B cell (primary cell): Measurements from ENCODE around the gene LENEP. TPM values are rescaled to one million over a fixed set of nuclear protein-coding genes. Genes with fewer than 3 reads are reported as not detected.

Experiments used
- polyA plus RNA-seq: library from polyadenylated mRNA; depleted of rRNA; stranded (reverse); fragments of >200 nt; gene quantifications from 2 replicates; pipeline ENCODE4 v1.2.3, GENCODE V29; 2012
- small RNA-seq: library from RNA; depleted of rRNA; stranded (forward); fragments of <200 nt; gene quantifications from one replicate; pipeline ENCODE3, GENCODE V24; 2012; ENCODE audit warnings: low replicate concordance, low read depth; ENCODE audit not compliant: insufficient read length
- total RNA-seq, 2 donors: library from RNA; stranded (reverse); fragments of 120-200 nt in 1 of 2; gene quantifications; 1 replicate in 1 of 2; 2 replicates in 1 of 2; pipeline versions ENCODE4 v1.2.3 to v1.2.4, GENCODE V29; 2013 to 2022

Gene LENEP
- total and polyA plus RNA-seq, 2 donors (not counting 1 experiment from before 2014, with no cell fraction given) = 2.0 TPM; not detected in 1

Small RNAs within 50 kb of the gene (small RNA-seq; reads per million reads assigned to genes)
- gene MIR4258 (not detected), gene RF00017 (not detected)

Other genes starting within 250 kb of the LENEP start
- 0.17 and 0.29 TPM in 2 replicates for gene KCNN3, start 123.3 kb upstream of the LENEP start, total RNA-seq
- 0.56 and 0.82 TPM in 2 replicates for gene KCNN3, start 123.3 kb upstream of the LENEP start, polyA plus RNA-seq
- 15.0 TPM in 2 replicates for gene PMVK, start 56.9 kb upstream of the LENEP start, total RNA-seq
- 11.9 and 15.4 TPM in 2 replicates for gene PMVK, start 56.9 kb upstream of the LENEP start, polyA plus RNA-seq
- 212 and 219 TPM in 2 replicates for gene PBXIP1, start 37.5 kb upstream of the LENEP start, total RNA-seq
- 77.6 and 88.8 TPM in 2 replicates for gene PBXIP1, start 37.5 kb upstream of the LENEP start, polyA plus RNA-seq
- gene PYGO2, start 31.8 kb upstream of the LENEP start, total RNA-seq = 47.5 and 52.7 TPM in 2 replicates
- 13.0 and 22.2 TPM in 2 replicates for gene PYGO2, start 31.8 kb upstream of the LENEP start, polyA plus RNA-seq
- 59.0 and 61.4 TPM in 2 replicates for gene SHC1, start 22.8 kb upstream of the LENEP start, total RNA-seq
- gene SHC1, start 22.8 kb upstream of the LENEP start, polyA plus RNA-seq = 50.1 and 64.0 TPM in 2 replicates
- gene CKS1B, start 18.9 kb upstream of the LENEP start, total RNA-seq = 16.8 and 17.5 TPM in 2 replicates
- 24.4 and 33.0 TPM in 2 replicates for gene CKS1B, start 18.9 kb upstream of the LENEP start, polyA plus RNA-seq
- gene FLAD1, start 10.2 kb upstream of the LENEP start, total RNA-seq = 49.6 and 51.4 TPM in 2 replicates
- gene FLAD1, start 10.2 kb upstream of the LENEP start, polyA plus RNA-seq = 68.9 and 83.0 TPM in 2 replicates
- gene ZBTB7B, start 9.2 kb downstream of the LENEP start, total RNA-seq = 55.7 and 66.0 TPM in 2 replicates
- gene ZBTB7B, start 9.2 kb downstream of the LENEP start, polyA plus RNA-seq = 56.4 and 67.3 TPM in 2 replicates
- 0.89 and 0.90 TPM in 2 replicates for gene DCST2, start 40.2 kb downstream of the LENEP start, total RNA-seq
- 2.9 and 5.4 TPM in 2 replicates for gene DCST2, start 40.2 kb downstream of the LENEP start, polyA plus RNA-seq
- not detected in 2 replicates for gene DCST1, start 40.2 kb downstream of the LENEP start, total RNA-seq
- 0.22 and 0.52 TPM in 2 replicates for gene DCST1, start 40.2 kb downstream of the LENEP start, polyA plus RNA-seq
- 14.6 and 17.0 TPM in 2 replicates for gene ADAM15, start 57.7 kb downstream of the LENEP start, total RNA-seq
- 28.4 and 35.1 TPM in 2 replicates for gene ADAM15, start 57.7 kb downstream of the LENEP start, polyA plus RNA-seq
- gene EFNA4, start 70.2 kb downstream of the LENEP start, total RNA-seq = 8.4 and 9.9 TPM in 2 replicates
- gene EFNA4, start 70.2 kb downstream of the LENEP start, polyA plus RNA-seq = 6.5 and 10.6 TPM in 2 replicates
- gene EFNA3, start 85.3 kb downstream of the LENEP start, total RNA-seq = 1.6 and 3.7 TPM in 2 replicates
- 1.8 and 3.2 TPM in 2 replicates for gene EFNA3, start 85.3 kb downstream of the LENEP start, polyA plus RNA-seq
- gene EFNA1, start 134.3 kb downstream of the LENEP start, total RNA-seq = 0.56 TPM in 1 of 2 replicates, not detected in the other
- 0.28 and 1.5 TPM in 2 replicates for gene EFNA1, start 134.3 kb downstream of the LENEP start, polyA plus RNA-seq
- gene SLC50A1, start 142.3 kb downstream of the LENEP start, total RNA-seq = 61.3 and 62.8 TPM in 2 replicates
- 86.8 and 109 TPM in 2 replicates for gene SLC50A1, start 142.3 kb downstream of the LENEP start, polyA plus RNA-seq
- 39.9 and 41.7 TPM in 2 replicates for gene DPM3, start 146.9 kb downstream of the LENEP start, total RNA-seq
- 68.0 and 97.3 TPM in 2 replicates for gene DPM3, start 146.9 kb downstream of the LENEP start, polyA plus RNA-seq
- 136 and 151 TPM in 2 replicates for gene KRTCAP2, start 179.7 kb downstream of the LENEP start, total RNA-seq
- 190 and 259 TPM in 2 replicates for gene KRTCAP2, start 179.7 kb downstream of the LENEP start, polyA plus RNA-seq
- 1.3 and 2.6 TPM in 2 replicates for gene TRIM46, start 180.3 kb downstream of the LENEP start, total RNA-seq
- gene TRIM46, start 180.3 kb downstream of the LENEP start, polyA plus RNA-seq = 3.4 TPM in 2 replicates
- 26.0 and 28.6 TPM in 2 replicates for gene THBS3, start 214.3 kb downstream of the LENEP start, total RNA-seq
- 28.0 and 34.3 TPM in 2 replicates for gene THBS3, start 214.3 kb downstream of the LENEP start, polyA plus RNA-seq
- gene MTX1, start 215.1 kb downstream of the LENEP start, total RNA-seq = 18.4 and 19.0 TPM in 2 replicates
- 34.2 and 40.4 TPM in 2 replicates for gene MTX1, start 215.1 kb downstream of the LENEP start, polyA plus RNA-seq